Urinary bladder (tissue), 4 donors: ENCODE measurements around the gene IL17RA. TPM values are rescaled to one million over a fixed set of nuclear protein-coding genes. Genes with fewer than 3 reads are reported as not detected.
A peak's percentile ranks its signal among the peaks of the same experiment; 100 is the strongest.

ENCODE experiments used
- DNase-seq: peaks from one replicate; pipeline ENCODE4 v3.0.0-alpha.2; 2015; ENCODE audit errors: extremely low spot score
- H3K27ac ChIP-seq: one replicate; pipeline ENCODE4 v1.5.1; 2013; ENCODE audit warnings: low read depth, mild to moderate bottlenecking, moderate library complexity
- H3K36me3 ChIP-seq: one replicate; pipeline ENCODE4 v1.6.1; 2013; ENCODE audit warnings: mild to moderate bottlenecking, moderate library complexity; ENCODE audit not compliant: insufficient read depth
- H3K4me1 ChIP-seq: one replicate; pipeline ENCODE4 v1.6.1; 2013; ENCODE audit warnings: mild to moderate bottlenecking, moderate library complexity; ENCODE audit not compliant: insufficient read depth
- H3K4me3 ChIP-seq: one replicate; pipeline ENCODE4 v1.5.1; 2013; ENCODE audit warnings: low read depth, low read length
- WGBS: extraction: QIAGEN DNeasy Blood & Tissue Kit; methylation state at CpG from one replicate; pipeline ENCODE4 v1.1.7; 2013; 5-methylcytosine and 5-hydroxymethylcytosine counted together
- polyA plus RNA-seq: library from polyadenylated mRNA; stranded (reverse); fragments of 200-250 nt; gene quantifications from one replicate; pipeline ENCODE4 v1.2.3, GENCODE V29; 2013
- total RNA-seq: library from RNA; depleted of rRNA; stranded (reverse); fragments of >200 nt; gene quantifications from one replicate; pipeline ENCODE4 v1.2.3, GENCODE V29; 2014
- donor health status: healthy with polysubstance abuse.
- donor health status: healthy.

Gene IL17RA
- total and polyA plus RNA-seq, 2 donors = 5.1 to 9.1 TPM

- H3K36me3 ChIP-seq = no peaks in the 10 kb centered on the region
- H3K27ac ChIP-seq = no peak overlapping the region
- no peak for DNase-seq
- WGBS = 85% methylated on average over 9 of the region's 9 CpGs
- H3K4me1 ChIP-seq = no peaks in the 10 kb centered on the region
- no peak overlapping the region for H3K4me3 ChIP-seq
These were observed 30.1 kb downstream of the IL17RA start for GRCh38 chr22:17114898-17115235.

GRCh38 chr22:17115236-17115635 lies 30.4 kb downstream of the IL17RA start:
- WGBS = 50% methylated on average over 4 of the region's 4 CpGs
- Histone ChIP-seq H3K4me3 (no peak overlapping the region), H3K36me3 (no peaks in the 10 kb centered on the region), H3K4me1 (no peaks in the 10 kb centered on the region), H3K27ac (no peak overlapping the region)
- DNase-seq = no peak

- Histone ChIP-seq H3K4me1 (peaks cover 2% of the 10 kb centered on the region), H3K4me3 (no peak overlapping the region), H3K36me3 (no peaks in the 10 kb centered on the region), H3K27ac (no peak overlapping the region)
- no peak for DNase-seq
- WGBS = 64% methylated on average over 5 of the region's 5 CpGs
These were observed 31.3 kb downstream of the IL17RA start for GRCh38 chr22:17115945-17116565.

GRCh38 chr22:17116572-17117330 lies 32.0 kb downstream of the IL17RA start:
- Histone ChIP-seq H3K4me3 (no peak overlapping the region), H3K4me1 (peaks cover 2% of the 10 kb centered on the region), H3K27ac (no peak overlapping the region), H3K36me3 (no peaks in the 10 kb centered on the region)
- DNase-seq = no peak
- WGBS = 44% methylated on average over 6 of the region's 6 CpGs

- H3K4me1 ChIP-seq = peaks cover 2% of the 10 kb centered on the region
- no peak overlapping the region for H3K27ac ChIP-seq
- no peak overlapping the region for H3K4me3 ChIP-seq
- 63% methylated on average over 3 of the region's 3 CpGs for WGBS
- no peaks in the 10 kb centered on the region for H3K36me3 ChIP-seq
- DNase-seq = no peak
These were observed 32.6 kb downstream of the IL17RA start for GRCh38 chr22:17117400-17117799.

GRCh38 chr22:17117890-17118289 lies 33.1 kb downstream of the IL17RA start:
- DNase-seq = no peak
- Histone ChIP-seq H3K36me3 (no peaks in the 10 kb centered on the region), H3K4me3 (no peak overlapping the region), H3K4me1 (peaks cover 2% of the 10 kb centered on the region), H3K27ac (no peak overlapping the region)
- WGBS = 41% methylated on average over 4 of the region's 4 CpGs

- Histone ChIP-seq H3K4me1 (peaks cover 2% of the 10 kb centered on the region), H3K36me3 (no peaks in the 10 kb centered on the region), H3K27ac (no peak overlapping the region), H3K4me3 (no peak overlapping the region)
- DNase-seq = no peak
- WGBS = 83% methylated on average over 4 of the region's 4 CpGs
These were observed 33.5 kb downstream of the IL17RA start for GRCh38 chr22:17118342-17118741.

GRCh38 chr22:17119481-17120202 lies 34.8 kb downstream of the IL17RA start:
- Histone ChIP-seq H3K4me1 (peaks cover 2% of the 10 kb centered on the region), H3K4me3 (no peak overlapping the region), H3K36me3 (no peaks in the 10 kb centered on the region), H3K27ac (no peak overlapping the region)
- DNase-seq = no peak
- 26% methylated on average over 63 of the region's 63 CpGs for WGBS

GRCh38 chr22:17120281-17120680 lies 35.5 kb downstream of the IL17RA start:
- Histone ChIP-seq H3K4me1 (peaks cover 2% of the 10 kb centered on the region), H3K4me3 (peak overlapping the region; percentile 53), H3K36me3 (no peaks in the 10 kb centered on the region), H3K27ac (no peak overlapping the region)
- DNase-seq = no peak
- under 1% methylated on average over 45 of the region's 45 CpGs for WGBS

- WGBS = under 1% methylated on average over 68 of the region's 70 CpGs
- H3K27ac ChIP-seq = no peak overlapping the region
These were observed 36.0 kb downstream of the IL17RA start for GRCh38 chr22:17120711-17121232.

GRCh38 chr22:17121233-17122195 lies 36.7 kb downstream of the IL17RA start, which contains the start of gene TMEM121B:
Gene TMEM121B (minus strand): TSS chr22:17121360. CDS start chr22:17121127, 233 bp downstream.
- Histone ChIP-seq H3K4me3 (peak within 1 kb of the TSS; percentile 53), H3K27ac (no peak within 1 kb of the TSS), H3K4me1 (peaks cover 2% of the 10 kb centered on the region), H3K36me3 (no peaks in the 10 kb centered on the region)
- 7% methylated on average over 69 of the region's 69 CpGs for WGBS
- peak; percentile 32 for DNase-seq

More at GRCh38 chr22:17120711-17121232, 36.0 kb downstream of the IL17RA start:
- peak overlapping the region; percentile 53 for H3K4me3 ChIP-seq
- H3K4me1 ChIP-seq = peaks cover 2% of the 10 kb centered on the region
- DNase-seq = no peak
- no peaks in the 10 kb centered on the region for H3K36me3 ChIP-seq

- no peak overlapping the region for H3K27ac ChIP-seq
- H3K4me1 ChIP-seq = no peaks in the 10 kb centered on the region
- 67% methylated on average over 1 of the region's 1 CpG for WGBS
- H3K36me3 ChIP-seq = no peaks in the 10 kb centered on the region
- DNase-seq = no peak
- no peak overlapping the region for H3K4me3 ChIP-seq
These were observed 45.4 kb downstream of the IL17RA start for GRCh38 chr22:17130199-17130598.

- 44% methylated on average over 5 of the region's 5 CpGs for WGBS
- peaks cover 1% of the 10 kb centered on the region for H3K36me3 ChIP-seq
- no peak overlapping the region for H3K4me3 ChIP-seq
- H3K27ac ChIP-seq = no peak overlapping the region
- DNase-seq = no peak
- H3K4me1 ChIP-seq = no peaks in the 10 kb centered on the region
These were observed 46.9 kb downstream of the IL17RA start for GRCh38 chr22:17131686-17132085.
